ENCODE data around the gene SEPTIN8.

SEPTIN8 gene

GRCh38 chr5:132781029-132781428 is 4.0 kb upstream of the SEPTIN8 start:
- DNase-seq, result no peak

- DNase-seq, result no peak
Observed at GRCh38 chr5:132780577-132780976, 3.5 kb upstream of the SEPTIN8 start.

GRCh38 chr5:132779961-132780360 is 2.9 kb upstream of the SEPTIN8 start:
- no peak for DNase-seq

GRCh38 chr5:132778856-132779255 is 1.8 kb upstream of the SEPTIN8 start:
- DNase-seq, result no peak

GRCh38 chr5:132778129-132778528 is 1.1 kb upstream of the SEPTIN8 start:
- DNase-seq, result no peak

GRCh38 chr5:132776938-132777208 is 166 bp downstream of the SEPTIN8 start:
- no peak for DNase-seq

- no peak for DNase-seq
Observed at GRCh38 chr5:132776131-132776937, 705 bp downstream of the SEPTIN8 start.

- DNase-seq, result no peak
Observed at GRCh38 chr5:132775476-132775961, 1.5 kb downstream of the SEPTIN8 start.

- DNase-seq, result no peak
Observed at GRCh38 chr5:132774896-132775295, 2.1 kb downstream of the SEPTIN8 start.

GRCh38 chr5:132774406-132774805 is 2.6 kb downstream of the SEPTIN8 start:
- no peak for DNase-seq

GRCh38 chr5:132773601-132774355 is 3.3 kb downstream of the SEPTIN8 start:
- DNase-seq, result no peak

GRCh38 chr5:132773114-132773513 is 3.9 kb downstream of the SEPTIN8 start:
- no peak for DNase-seq

- no peak for DNase-seq
Observed at GRCh38 chr5:132772291-132773070, 4.6 kb downstream of the SEPTIN8 start.

GRCh38 chr5:132771503-132771998 is 5.5 kb downstream of the SEPTIN8 start:
- no peak for DNase-seq

GRCh38 chr5:132770476-132771159 is 6.4 kb downstream of the SEPTIN8 start:
- no peak for DNase-seq

- DNase-seq, result no peak
Observed at GRCh38 chr5:132768485-132768868, 8.6 kb downstream of the SEPTIN8 start.

GRCh38 chr5:132767150-132767549 is 9.9 kb downstream of the SEPTIN8 start:
- DNase-seq, result no peak

- no peak for DNase-seq
Observed at GRCh38 chr5:132766806-132767055, 10.3 kb downstream of the SEPTIN8 start.

GRCh38 chr5:132766020-132766805 is 10.8 kb downstream of the SEPTIN8 start:
- no peak for DNase-seq

- no peak for DNase-seq
Observed at GRCh38 chr5:132765311-132766019, 11.6 kb downstream of the SEPTIN8 start.

GRCh38 chr5:132764671-132765238 is 12.3 kb downstream of the SEPTIN8 start:
- DNase-seq, result no peak

All from T-helper 9 cell (primary cell).